Measurements from ENCODE around the gene GABRG3.

Gene GABRG3

GRCh38 chr15:27121672-27122071 is 150.7 kb downstream of the GABRG3 start:
- no peak overlapping the region for H3K4me2 ChIP-seq
- TF ChIP-seq CTCF (conservative IDR thresholded peaks at IDR 0.05; ENCODE audit: low read depth, low read length), result no peak
- no peak overlapping the region for H3K27ac ChIP-seq
- no peaks in the 10 kb centered on the region for H3K36me3 ChIP-seq (ENCODE audit: insufficient read depth)
- no peaks in the 10 kb centered on the region for H3K4me1 ChIP-seq (ENCODE audit: low read depth, poor library complexity, severe bottlenecking)
- H3K79me2 ChIP-seq (ENCODE audit: insufficient read depth, low read depth), result no peaks in the 10 kb centered on the region
- H3K9ac ChIP-seq, result no peak overlapping the region
- H4K20me1 ChIP-seq (ENCODE audit: insufficient read depth), result no peaks in the 10 kb centered on the region
- no peak overlapping the region for H2AFZ ChIP-seq (ENCODE audit: low read depth)
- H3K4me3 ChIP-seq (IDR thresholded peaks at IDR 0.05; ENCODE audit: insufficient read depth, low read depth, low read length), result no peak overlapping the region
- H3K27me3 ChIP-seq (ENCODE audit: insufficient read depth, low read depth), result no peaks in the 10 kb centered on the region

- H4K20me1 ChIP-seq (ENCODE audit: insufficient read depth), result no peaks in the 10 kb centered on the region
- no peak overlapping the region for H3K27ac ChIP-seq
- no peaks in the 10 kb centered on the region for H3K4me1 ChIP-seq (ENCODE audit: low read depth, poor library complexity, severe bottlenecking)
- no peak for TF ChIP-seq CTCF (conservative IDR thresholded peaks at IDR 0.05; ENCODE audit: low read depth, low read length)
- no peak overlapping the region for H2AFZ ChIP-seq (ENCODE audit: low read depth)
- H3K9ac ChIP-seq, result no peak overlapping the region
- H3K4me2 ChIP-seq, result no peak overlapping the region
- no peak overlapping the region for H3K4me3 ChIP-seq (IDR thresholded peaks at IDR 0.05; ENCODE audit: insufficient read depth, low read depth, low read length)
- no peaks in the 10 kb centered on the region for H3K27me3 ChIP-seq (ENCODE audit: insufficient read depth, low read depth)
- H3K36me3 ChIP-seq (ENCODE audit: insufficient read depth), result no peaks in the 10 kb centered on the region
- H3K79me2 ChIP-seq (ENCODE audit: insufficient read depth, low read depth), result no peaks in the 10 kb centered on the region
Measured at GRCh38 chr15:27123291-27123690, 152.3 kb downstream of the GABRG3 start.

GRCh38 chr15:27123808-27124207 is 152.8 kb downstream of the GABRG3 start:
- no peak for TF ChIP-seq CTCF (conservative IDR thresholded peaks at IDR 0.05; ENCODE audit: low read depth, low read length)
- H3K36me3 ChIP-seq (ENCODE audit: insufficient read depth), result no peaks in the 10 kb centered on the region
- H3K79me2 ChIP-seq (ENCODE audit: insufficient read depth, low read depth), result no peaks in the 10 kb centered on the region
- H3K4me1 ChIP-seq (ENCODE audit: low read depth, poor library complexity, severe bottlenecking), result no peaks in the 10 kb centered on the region
- no peak overlapping the region for H3K4me2 ChIP-seq
- H4K20me1 ChIP-seq (ENCODE audit: insufficient read depth), result no peaks in the 10 kb centered on the region
- H2AFZ ChIP-seq (ENCODE audit: low read depth), result no peak overlapping the region
- no peaks in the 10 kb centered on the region for H3K27me3 ChIP-seq (ENCODE audit: insufficient read depth, low read depth)
- no peak overlapping the region for H3K9ac ChIP-seq
- no peak overlapping the region for H3K4me3 ChIP-seq (IDR thresholded peaks at IDR 0.05; ENCODE audit: insufficient read depth, low read depth, low read length)
- no peak overlapping the region for H3K27ac ChIP-seq

GRCh38 chr15:27124287-27124871 is 153.4 kb downstream of the GABRG3 start:
- H3K27ac ChIP-seq, result no peak overlapping the region
- no peaks in the 10 kb centered on the region for H3K4me1 ChIP-seq (ENCODE audit: low read depth, poor library complexity, severe bottlenecking)
- no peak overlapping the region for H3K4me3 ChIP-seq (IDR thresholded peaks at IDR 0.05; ENCODE audit: insufficient read depth, low read depth, low read length)
- TF ChIP-seq CTCF (conservative IDR thresholded peaks at IDR 0.05; ENCODE audit: low read depth, low read length), result no peak
- no peaks in the 10 kb centered on the region for H3K27me3 ChIP-seq (ENCODE audit: insufficient read depth, low read depth)
- H3K36me3 ChIP-seq (ENCODE audit: insufficient read depth), result no peaks in the 10 kb centered on the region
- no peaks in the 10 kb centered on the region for H4K20me1 ChIP-seq (ENCODE audit: insufficient read depth)
- no peak overlapping the region for H3K4me2 ChIP-seq
- no peak overlapping the region for H3K9ac ChIP-seq
- H3K79me2 ChIP-seq (ENCODE audit: insufficient read depth, low read depth), result no peaks in the 10 kb centered on the region
- no peak overlapping the region for H2AFZ ChIP-seq (ENCODE audit: low read depth)

All from KMS-11 (cell line).